Sigmoid colon (tissue), 3 donors: ENCODE measurements around the gene LMBR1.

Experiments
- POLR2A ChIP-seq, 2 donors: fragments of 450-650 bp; IDR thresholded peaks; one replicate each; pipeline ENCODE4 v1.6.1; 2016; ENCODE audit warnings: antibody characterized with exemption in 2 of 2, mild to moderate bottlenecking in 2 of 2, moderate library complexity in 2 of 2
- TF ChIP-seq, protein P1 (sequence below), 4 experiments: fragments of 450-650 bp in 3 of 4; fragments of 200-600 bp in 1 of 4; IDR thresholded peaks; one replicate each; pipeline ENCODE4 v1.5.1; 2016 to 2019; ENCODE audit warnings: antibody characterized with exemption in 4 of 4, mild to moderate bottlenecking in 3 of 4, moderate library complexity in 2 of 4

- no peak for TF ChIP-seq POLR2A (IDR thresholded peaks at IDR 0.05)
- TF ChIP-seq, protein P1, sequence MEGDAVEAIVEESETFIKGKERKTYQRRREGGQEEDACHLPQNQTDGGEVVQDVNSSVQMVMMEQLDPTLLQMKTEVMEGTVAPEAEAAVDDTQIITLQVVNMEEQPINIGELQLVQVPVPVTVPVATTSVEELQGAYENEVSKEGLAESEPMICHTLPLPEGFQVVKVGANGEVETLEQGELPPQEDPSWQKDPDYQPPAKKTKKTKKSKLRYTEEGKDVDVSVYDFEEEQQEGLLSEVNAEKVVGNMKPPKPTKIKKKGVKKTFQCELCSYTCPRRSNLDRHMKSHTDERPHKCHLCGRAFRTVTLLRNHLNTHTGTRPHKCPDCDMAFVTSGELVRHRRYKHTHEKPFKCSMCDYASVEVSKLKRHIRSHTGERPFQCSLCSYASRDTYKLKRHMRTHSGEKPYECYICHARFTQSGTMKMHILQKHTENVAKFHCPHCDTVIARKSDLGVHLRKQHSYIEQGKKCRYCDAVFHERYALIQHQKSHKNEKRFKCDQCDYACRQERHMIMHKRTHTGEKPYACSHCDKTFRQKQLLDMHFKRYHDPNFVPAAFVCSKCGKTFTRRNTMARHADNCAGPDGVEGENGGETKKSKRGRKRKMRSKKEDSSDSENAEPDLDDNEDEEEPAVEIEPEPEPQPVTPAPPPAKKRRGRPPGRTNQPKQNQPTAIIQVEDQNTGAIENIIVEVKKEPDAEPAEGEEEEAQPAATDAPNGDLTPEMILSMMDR (IDR thresholded peaks at IDR 0.05) = no peak
Measured at GRCh38 chr7:156684251-156684650, 208.7 kb downstream of the LMBR1 start.
